ELF-1 (cell line): Measurements from ENCODE around the gene TNK1.
A peak's percentile ranks its signal among the peaks of the same experiment; 100 is the strongest.

ENCODE experiments used
- DNase-seq: peaks from one replicate; pipeline ENCODE4 v3.0.0-alpha.2; 2016; ENCODE audit warnings: low read depth, low spot score

Gene TNK1

GRCh38 chr17:7389924-7390910, 9.3 kb downstream of the TNK1 start:
- no peak for DNase-seq

DNA sequence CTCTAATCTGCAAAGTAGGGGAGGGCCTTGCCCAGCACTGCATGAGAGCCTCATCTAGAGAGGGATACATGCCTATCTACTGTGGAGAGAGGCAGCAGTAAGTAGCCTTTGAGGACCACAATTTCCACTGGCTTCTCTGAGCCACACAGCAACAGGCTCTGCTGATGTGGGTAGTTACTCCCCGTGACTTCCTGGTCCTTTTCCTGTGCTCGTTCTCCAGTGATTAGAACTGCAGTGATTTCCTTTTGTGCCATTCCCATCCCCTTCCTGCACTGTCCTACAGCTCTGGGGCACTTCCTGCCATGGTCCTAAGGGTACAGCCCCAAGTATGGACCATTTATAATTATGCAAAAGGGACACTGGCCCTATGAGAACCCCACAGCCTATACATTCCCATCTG, 10.4 kb downstream of the TNK1 start:
- DNase-seq, result no peak

- DNase-seq, result no peak
Observed at GRCh38 chr17:7392696-7393612, 12.1 kb downstream of the TNK1 start.

DNA sequence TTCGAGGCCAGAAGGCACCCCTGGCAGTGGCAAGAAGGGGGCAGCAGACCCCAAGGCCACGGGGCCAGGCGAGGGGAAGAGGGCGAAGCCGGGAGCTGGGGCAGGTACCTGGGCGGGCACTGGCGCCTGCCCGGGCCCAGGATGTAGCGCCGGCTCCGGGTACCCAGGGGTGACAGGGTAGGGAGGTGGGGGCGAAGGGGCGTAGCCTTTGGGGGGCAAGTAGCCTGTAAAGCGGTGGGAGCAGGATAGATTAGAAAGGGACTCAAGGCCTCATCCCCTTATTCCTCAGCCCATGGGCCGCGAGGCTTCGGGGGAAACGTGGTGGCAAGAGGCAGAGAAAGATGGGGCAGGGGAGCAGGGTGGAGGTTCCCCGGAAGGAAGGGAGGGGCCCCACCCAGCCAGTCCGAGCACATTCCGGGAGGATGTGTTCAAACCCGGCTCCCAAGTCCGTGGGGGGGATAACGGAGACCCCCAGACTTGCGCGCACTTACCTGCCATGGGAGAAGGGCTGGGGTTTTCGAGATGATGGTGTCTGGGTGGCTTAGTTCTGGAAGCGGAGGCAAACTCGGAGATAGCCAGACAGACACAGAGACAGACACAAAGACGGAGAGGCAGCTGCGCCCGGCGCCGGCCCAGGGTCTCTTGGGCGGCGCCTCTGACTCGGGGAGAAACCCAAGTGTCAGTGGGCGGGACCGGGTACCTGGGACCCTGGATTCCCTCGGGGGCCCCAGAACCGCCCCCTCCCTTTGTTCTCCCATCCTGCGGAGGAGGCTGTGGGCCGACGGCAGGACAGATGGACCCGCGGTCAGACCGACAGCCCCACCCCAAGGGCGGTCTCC, 12.9 kb downstream of the TNK1 start:
- DNase-seq, result peak; percentile 37

GRCh38 chr17:7394452-7395191, 13.7 kb downstream of the TNK1 start, which contains the start of gene PLSCR3:
Gene PLSCR3 (minus strand): TSS chr17:7394525. CDS start chr17:7394110, 415 bp downstream.
- DNase-seq, result peak; percentile 80

DNA sequence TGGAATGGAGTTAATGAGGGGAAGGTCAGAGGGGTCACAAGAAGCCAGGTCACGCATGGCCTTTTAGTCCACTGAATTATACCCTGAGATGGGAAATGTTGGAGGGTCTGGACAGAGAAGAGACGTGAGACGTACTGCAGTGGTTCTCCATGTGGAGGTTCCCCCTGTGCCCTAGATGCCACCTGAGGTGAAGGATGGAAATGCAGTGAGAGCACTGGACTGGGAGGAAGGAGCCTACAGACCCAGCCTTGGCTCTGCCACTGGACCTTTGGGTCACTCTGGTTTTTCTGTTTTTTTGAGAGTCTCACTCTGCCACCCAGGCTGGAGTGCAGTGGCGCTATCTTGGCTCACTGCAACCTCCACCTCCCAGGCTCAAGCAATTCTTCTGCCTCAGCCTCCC, 15.3 kb downstream of the TNK1 start:
- no peak for DNase-seq

GRCh38 chr17:7398612-7399011, 17.7 kb downstream of the TNK1 start:
- no peak for DNase-seq

DNA sequence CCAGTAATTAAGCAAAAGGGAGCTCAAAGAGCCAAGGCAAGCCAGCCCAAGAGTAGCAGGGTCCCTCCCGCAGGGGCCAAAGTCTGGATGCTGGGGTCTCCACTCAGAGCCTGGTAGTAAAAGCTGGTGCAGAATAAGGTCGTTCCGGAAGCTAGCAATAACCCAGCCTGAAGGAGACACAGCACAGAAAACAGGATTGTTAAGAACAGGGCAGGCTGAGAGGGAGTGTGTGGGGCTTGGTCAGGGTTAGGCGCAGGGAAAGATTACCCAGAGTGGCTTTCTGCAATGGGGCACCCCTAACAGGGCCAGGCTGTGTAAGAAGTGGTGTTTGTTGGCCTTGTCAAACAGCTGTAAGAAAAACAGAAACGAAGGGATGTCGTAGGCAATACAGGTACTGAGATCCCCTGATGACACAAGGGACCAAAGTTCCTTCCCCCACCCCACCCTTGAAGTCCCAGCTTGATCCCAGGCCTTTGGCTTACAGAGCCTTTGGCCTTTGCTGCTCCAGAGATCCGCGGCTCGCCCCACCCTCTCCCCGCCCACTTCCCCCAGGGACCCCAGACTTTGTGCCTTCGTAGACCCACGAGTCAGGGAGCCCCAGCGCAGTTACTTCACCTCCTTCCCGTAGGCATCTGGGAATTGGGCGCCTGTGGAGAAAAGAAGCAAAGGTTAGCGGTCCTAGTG, 22.3 kb downstream of the TNK1 start:
- DNase-seq, result no peak

DNA sequence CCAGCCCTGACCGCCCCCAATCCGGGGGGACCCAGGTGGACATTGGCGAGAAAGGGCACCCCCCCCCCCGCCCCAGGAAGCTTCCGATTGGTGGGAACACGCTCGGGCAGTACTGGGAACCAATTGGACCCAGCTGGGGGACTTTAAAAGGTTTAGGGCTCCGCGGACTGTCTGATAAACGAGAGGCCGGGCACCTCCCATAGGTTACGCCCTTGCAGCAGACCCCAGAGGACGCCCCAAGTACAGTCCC, 22.8 kb downstream of the TNK1 start:
- DNase-seq, result no peak

DNA sequence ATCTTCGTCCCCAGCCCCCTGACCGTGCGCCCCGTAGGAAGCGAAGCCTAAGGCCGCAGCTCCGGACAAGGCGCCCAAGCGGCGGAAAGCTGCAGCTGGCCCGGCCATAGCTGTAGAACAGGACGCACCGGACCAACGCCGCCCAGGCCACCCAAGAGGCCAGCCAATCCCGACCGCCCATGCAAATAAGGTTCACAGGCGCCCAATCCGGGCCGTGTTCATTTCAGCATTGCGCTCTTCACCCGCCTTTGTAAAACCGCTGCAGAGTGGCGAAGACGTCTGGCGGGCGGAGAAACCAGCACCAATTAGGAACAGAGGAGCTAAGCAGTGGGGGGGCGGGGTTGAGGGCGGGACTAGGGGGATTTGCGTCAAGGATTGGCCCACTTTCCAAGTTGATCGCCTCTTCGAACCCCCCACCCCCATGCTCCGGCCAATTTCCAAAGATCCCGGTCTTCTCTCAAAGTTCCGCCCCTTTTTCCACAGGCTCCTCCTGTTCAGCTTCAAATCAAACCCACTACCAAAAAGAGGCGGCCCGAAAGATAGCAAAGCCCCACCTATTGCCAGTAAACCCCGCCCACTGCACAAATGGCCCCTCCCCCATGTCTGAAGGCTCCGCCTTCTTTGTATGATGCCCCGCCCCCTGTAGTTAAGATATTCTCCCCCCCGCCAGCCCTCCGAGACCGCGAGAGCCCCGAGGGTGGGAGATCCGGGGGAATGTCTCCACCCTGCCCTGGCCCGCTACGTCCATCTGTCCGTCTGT, 23.3 kb downstream of the TNK1 start, which contains the start of gene TMEM256:
Gene TMEM256, minus strand, starts transcription at position 121 of the 760 bp plus-strand sequence. Its CDS starts 13 bp downstream, at position 108.
- peak; percentile 100 for DNase-seq

- peak; percentile 23 for DNase-seq
Observed at GRCh38 chr17:7404737-7405349, 24.0 kb downstream of the TNK1 start.

DNA sequence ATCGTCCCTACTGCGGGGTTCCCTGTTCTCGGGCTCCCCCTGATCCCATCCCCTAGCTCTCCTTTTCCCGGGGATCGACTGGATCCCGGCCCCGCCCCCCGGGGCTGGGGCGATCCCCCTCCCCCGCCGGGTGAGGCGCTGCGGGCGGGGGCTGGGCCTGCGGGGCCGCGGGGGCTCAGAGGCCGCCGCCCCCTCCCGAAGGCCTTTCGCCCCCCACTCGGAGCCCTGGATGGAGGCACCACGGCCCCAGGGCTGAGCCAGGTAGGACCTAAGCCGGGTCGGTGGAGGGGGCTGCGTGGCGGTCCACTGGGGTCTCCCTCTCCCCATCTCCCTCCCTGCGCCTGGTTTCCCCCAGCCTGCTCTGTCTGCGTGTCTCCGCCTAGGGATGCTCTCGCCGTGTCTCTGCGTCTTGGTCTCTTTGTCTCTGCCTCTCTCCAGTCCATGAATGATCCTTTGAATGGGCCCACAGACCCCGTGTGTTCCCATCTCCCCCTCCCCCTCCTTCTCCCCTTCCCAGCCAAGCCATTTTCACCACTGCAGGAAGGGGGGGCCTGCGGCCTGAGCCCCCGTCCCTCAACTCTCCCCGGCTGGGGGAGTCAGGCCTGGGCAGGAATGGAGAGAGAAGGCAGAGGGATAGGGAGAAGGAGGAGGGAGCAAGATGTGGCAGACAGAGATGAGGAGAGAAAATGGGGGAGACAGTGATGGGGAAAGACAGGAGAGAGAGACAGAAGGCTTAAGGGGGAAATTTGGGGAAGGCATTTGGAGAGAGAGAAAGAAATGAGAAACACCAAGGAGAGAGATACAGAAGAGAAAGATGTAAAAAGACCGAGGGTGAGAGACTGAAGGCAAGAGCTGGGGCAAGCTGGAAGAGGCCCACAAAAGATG, 24.7 kb downstream of the TNK1 start:
- DNase-seq, result peak; percentile 15

GRCh38 chr17:7406235-7406825, 25.4 kb downstream of the TNK1 start:
- DNase-seq, result peak; percentile 8

DNA sequence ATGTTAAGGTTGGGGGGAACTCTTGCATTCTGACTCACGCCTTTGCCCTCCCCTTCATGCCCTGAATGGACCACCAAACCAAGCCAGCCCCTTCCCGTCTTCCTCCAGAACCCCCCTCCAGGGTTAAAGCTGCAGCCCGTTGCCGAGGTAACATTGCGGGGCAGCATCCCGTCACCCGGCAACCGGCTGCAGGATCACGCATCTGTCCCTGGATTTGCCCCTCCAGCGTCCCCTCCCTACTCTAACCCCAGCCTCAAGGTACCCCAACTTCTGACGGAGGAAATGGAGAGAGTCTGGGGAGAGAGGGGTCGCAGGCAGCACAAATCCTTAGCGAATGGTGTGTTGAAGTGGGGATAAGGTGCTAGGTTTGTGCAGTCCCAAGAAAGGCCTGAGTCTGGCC, 26.2 kb downstream of the TNK1 start:
- DNase-seq, result peak; percentile 21

GRCh38 chr17:7407485-7408251, 26.8 kb downstream of the TNK1 start, which contains the start of gene NLGN2:
Gene NLGN2 (plus strand): TSS chr17:7407845. CDS start chr17:7408256, 411 bp downstream.
- peak; percentile 12 for DNase-seq

DNA sequence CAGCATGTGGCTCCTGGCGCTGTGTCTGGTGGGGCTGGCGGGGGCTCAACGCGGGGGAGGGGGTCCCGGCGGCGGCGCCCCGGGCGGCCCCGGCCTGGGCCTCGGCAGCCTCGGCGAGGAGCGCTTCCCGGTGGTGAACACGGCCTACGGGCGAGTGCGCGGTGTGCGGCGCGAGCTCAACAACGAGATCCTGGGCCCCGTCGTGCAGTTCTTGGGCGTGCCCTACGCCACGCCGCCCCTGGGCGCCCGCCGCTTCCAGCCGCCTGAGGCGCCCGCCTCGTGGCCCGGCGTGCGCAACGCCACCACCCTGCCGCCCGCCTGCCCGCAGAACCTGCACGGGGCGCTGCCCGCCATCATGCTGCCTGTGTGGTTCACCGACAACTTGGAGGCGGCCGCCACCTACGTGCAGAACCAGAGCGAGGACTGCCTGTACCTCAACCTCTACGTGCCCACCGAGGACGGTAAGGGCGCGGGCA, 27.4 kb downstream of the TNK1 start:
- DNase-seq, result peak; percentile 20
